Melanocyte of skin (primary cell): ENCODE measurements around the gene DMRTC1B. TPM values are rescaled to one million over a fixed set of nuclear protein-coding genes. Genes with fewer than 3 reads are reported as not detected.

ENCODE experiments used
- small RNA-seq, 2 donors: library from RNA; depleted of rRNA; stranded (forward); fragments of <200 nt; gene quantifications; one replicate each; pipeline ENCODE3, GENCODE V24; 2012
- total RNA-seq, 2 donors: library from RNA; depleted of rRNA; stranded (reverse); fragments of >200 nt; gene quantifications; 2 replicates each; pipeline ENCODE4 v1.2.3, GENCODE V29; 2012

The DMRTC1B gene
- not detected for total RNA-seq

DNA sequence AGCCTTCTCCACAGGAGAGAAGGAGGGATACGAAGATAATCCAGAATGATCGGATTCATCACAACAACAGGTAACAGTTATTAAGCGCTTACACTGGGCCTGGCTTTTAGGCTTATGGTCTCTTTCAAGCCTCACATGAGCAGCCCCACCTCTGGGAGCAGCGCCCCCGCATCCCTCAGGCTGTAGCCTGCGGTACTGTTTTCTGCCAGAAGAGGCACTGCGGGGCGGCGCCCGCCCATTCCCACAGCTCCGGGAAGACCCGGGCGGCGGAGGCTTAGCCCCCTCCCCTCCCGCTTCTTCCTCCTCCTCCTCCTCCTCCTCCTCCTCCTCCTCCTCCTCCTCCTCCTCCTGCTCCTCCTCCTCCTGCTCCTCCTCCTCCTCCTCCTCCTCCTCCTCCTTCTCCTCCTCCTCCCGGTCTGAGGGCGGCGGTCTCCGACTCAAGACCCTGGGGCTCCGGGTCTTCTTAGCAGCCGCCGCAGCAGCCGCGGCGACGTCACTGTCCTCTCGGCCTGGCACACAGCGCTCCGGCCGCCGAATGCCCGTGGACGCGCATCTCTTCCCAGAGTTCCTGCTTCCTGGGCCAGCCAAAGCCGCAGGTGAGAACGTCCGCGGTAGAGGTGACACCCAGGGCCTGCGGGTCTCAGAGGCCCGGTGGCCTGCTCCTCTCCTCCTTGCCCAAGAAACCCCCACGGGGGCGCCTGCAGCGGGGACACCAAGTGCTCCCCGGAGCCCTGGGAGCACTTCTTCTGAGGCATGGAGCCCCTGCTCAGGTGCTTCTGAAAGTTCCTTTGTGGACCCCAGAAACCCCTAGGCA, at the start of gene DMRTC1B:
Gene DMRTC1B (plus strand): TSS at position 238 of the 814 bp plus-strand sequence. CDS start 68,246 bp downstream, outside the sequence.

DNA sequence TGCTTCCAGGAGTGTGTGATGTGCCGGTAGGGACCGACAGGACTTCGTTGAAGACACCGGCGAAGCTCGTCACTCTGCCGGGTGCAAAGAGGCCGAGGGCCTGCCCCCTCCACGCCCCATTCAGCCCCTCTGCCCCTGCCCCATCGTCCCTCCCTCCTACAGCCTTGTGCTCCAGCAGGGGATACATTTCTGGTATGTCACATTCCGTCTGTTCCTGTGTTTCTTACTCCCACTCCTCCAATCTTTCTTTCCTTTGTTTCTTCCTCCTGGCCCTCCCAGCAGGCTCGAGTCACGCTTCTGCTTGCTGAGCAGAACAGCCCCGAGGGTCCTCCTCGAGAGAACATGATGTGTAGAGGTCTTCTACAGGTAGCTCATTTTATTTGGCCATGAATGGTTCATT, 5.9 kb downstream of the DMRTC1B start, which contains the start of gene FAM236B:
Gene FAM236B (minus strand): TSS at position 101 of the 400 bp plus-strand sequence. CDS start 100 bp downstream, at position 1.

DNA sequence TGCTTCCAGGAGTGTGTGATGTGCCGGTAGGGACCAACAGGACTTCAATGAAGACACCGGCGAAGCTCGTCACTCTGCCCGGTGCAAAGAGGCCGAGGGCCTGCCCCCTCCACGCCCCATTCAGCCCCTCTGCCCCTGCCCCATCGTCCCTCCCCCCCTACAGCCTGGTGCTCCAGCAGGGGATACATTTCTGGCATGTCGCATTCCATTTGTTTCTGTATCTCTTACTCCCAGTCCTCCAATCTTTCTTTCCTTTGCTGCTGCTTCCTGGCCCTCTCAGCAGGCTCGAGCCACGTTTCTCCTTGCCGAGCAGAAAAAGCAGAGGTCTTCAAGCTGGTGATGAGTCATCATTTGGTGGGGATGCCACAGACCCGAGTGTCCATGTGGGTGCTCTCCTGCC, 31.4 kb downstream of the DMRTC1B start, which contains the start of gene FAM236D:
Gene FAM236D (minus strand): TSS at position 101 of the 400 bp plus-strand sequence. CDS start 100 bp downstream, at position 1.

Small RNA genes within 50 kb of the gene (small RNA-seq; reads per million reads assigned to genes)
- gene RNU1-112P = 2.4 to 9.0 reads per million in 2 donors

Other genes starting within 250 kb of the DMRTC1B start
- 10 to 100 TPM; 21.6 to 26.2 TPM for gene HDAC8, start 204.0 kb upstream of the DMRTC1B start, total RNA-seq
- gene PHKA1, start 62.6 kb upstream of the DMRTC1B start, total RNA-seq = 1 to 10 TPM; 6.5 to 6.7 TPM
- gene FAM236B, start 5.8 kb downstream of the DMRTC1B start, total RNA-seq = not detected
- not detected for gene FAM236D, start 31.3 kb downstream of the DMRTC1B start, total RNA-seq
- gene FAM236C, start 135.7 kb downstream of the DMRTC1B start, total RNA-seq = not detected
- gene FAM236A, start 161.3 kb downstream of the DMRTC1B start, total RNA-seq = not detected
- gene DMRTC1, start 166.9 kb downstream of the DMRTC1B start, total RNA-seq = not detected
- gene PABPC1L2B, start 226.0 kb downstream of the DMRTC1B start, total RNA-seq = not detected